ENCODE measurements around the gene CDC37L1.

CDC37L1 gene

GRCh38 chr9:4756420-4756819, 77.1 kb downstream of the CDC37L1 start:
- no peak for DNase-seq

Data from NCI-H2081 treated with DMSO at 0.1 percent for 48 hours (cell line).